DND-41 (cell line): Measurements from ENCODE around the gene C11orf71.

Source experiments
- ATAC-seq: fragments of 200-7000 bp; cut with Tn5 transposase; 3 replicates; pipeline ENCODE4 v1.9.1; 2021; ENCODE audit warnings: low read depth; ENCODE audit not compliant: insufficient read depth
- DNase-seq: peaks from one replicate; pipeline ENCODE4 v3.0.0-alpha.2; 2020
- H2AFZ ChIP-seq: 2 replicates; pipeline ENCODE4 v1.6.0; 2012; ENCODE audit warnings: low read depth, low read length
- H3K27ac ChIP-seq: 2 replicates; pipeline ENCODE4 v1.5.1; 2012; ENCODE audit warnings: low read length, inconsistent platforms
- H3K27me3 ChIP-seq: fragments of 200-600 bp; sonication (generic); 2 replicates; pipeline ENCODE4 v1.6.0; 2012; ENCODE audit warnings: low read length, mild to moderate bottlenecking, inconsistent platforms; ENCODE audit not compliant: insufficient read depth, poor library complexity
- H3K36me3 ChIP-seq: 2 replicates; pipeline ENCODE4 v1.5.1; 2012; ENCODE audit warnings: low read length, inconsistent platforms; ENCODE audit not compliant: insufficient read depth
- H3K4me1 ChIP-seq: 2 replicates; pipeline ENCODE4 v1.5.1; 2012; ENCODE audit warnings: mild to moderate bottlenecking, low read length; ENCODE audit not compliant: insufficient read depth
- H3K4me2 ChIP-seq: 2 replicates; pipeline ENCODE4 v1.6.0; 2012; ENCODE audit warnings: mild to moderate bottlenecking, moderate library complexity, low read length, inconsistent platforms; ENCODE audit not compliant: insufficient read depth
- H3K4me3 ChIP-seq, 2 experiments: fragments of 200-600 bp in 1 of 2; shearing (Covaris generic) in 1 of 2; 2 replicates each; pipeline ENCODE4 v1.5.1; 2012 to 2016; ENCODE audit warnings: inconsistent platforms in 2 of 2, low read length in 2 of 2, mild to moderate bottlenecking in 2 of 2, low read depth in 1 of 2, moderate library complexity in 1 of 2
- H3K79me2 ChIP-seq: 2 replicates; pipeline ENCODE4 v1.6.0; 2012; ENCODE audit warnings: low read length, inconsistent platforms; ENCODE audit not compliant: insufficient read depth
- H3K9ac ChIP-seq: 2 replicates; pipeline ENCODE4 v1.6.0; 2012; ENCODE audit warnings: low read depth, mild to moderate bottlenecking, inconsistent platforms, low read length, moderate library complexity
- H3K9me3 ChIP-seq: 2 replicates; pipeline ENCODE4 v1.5.1; 2012; ENCODE audit warnings: low read length, moderate library complexity, mild to moderate bottlenecking, inconsistent platforms; ENCODE audit not compliant: insufficient read depth, severe bottlenecking
- H4K20me1 ChIP-seq: 2 replicates; pipeline ENCODE4 v1.6.0; 2012; ENCODE audit warnings: low read length; ENCODE audit not compliant: insufficient read depth
- CTCF ChIP-seq: IDR thresholded peaks from 2 replicates; pipeline ENCODE4 v1.5.1; 2012; ENCODE audit warnings: borderline replicate concordance, low read length, moderate library complexity, mild to moderate bottlenecking; ENCODE audit not compliant: poor library complexity, severe bottlenecking; ENCODE audit errors: extremely low read depth
- EZH2 ChIP-seq: IDR thresholded peaks from 3 replicates; pipeline ENCODE4 v1.6.1; 2012; ENCODE audit warnings: borderline replicate concordance, low read depth, mild to moderate bottlenecking, moderate library complexity, low read length, inconsistent platforms; ENCODE audit not compliant: severe bottlenecking

C11orf71 gene

GRCh38 chr11:114398303-114398920, 1.9 kb downstream of the C11orf71 start:
- Histone ChIP-seq H4K20me1 (no peaks in the 10 kb centered on the region; the same call in 1 of the 2 replicates), H2AFZ (no peak overlapping the region), H3K9me3 (no peaks in the 10 kb centered on the region), H3K4me3 (no peak overlapping the region), H3K79me2 (peaks cover 45% of the 10 kb centered on the region), H3K4me2 (peak overlapping the region; percentile 89), H3K27ac (no peak overlapping the region), H3K4me1 (peaks cover 33% of the 10 kb centered on the region), H3K36me3 (peaks cover 14% of the 10 kb centered on the region), H3K27me3 (no peaks in the 10 kb centered on the region), H3K9ac (no peak overlapping the region)
- TF ChIP-seq EZH2, result no peak
- TF ChIP-seq CTCF, result no peak
- ATAC-seq (no peak), DNase-seq (no peak)

- Histone ChIP-seq H3K36me3 (peaks cover 4% of the 10 kb centered on the region), H3K4me2 (no peak overlapping the region), H3K4me1 (peaks cover 25% of the 10 kb centered on the region), H3K4me3 (no peak overlapping the region), H3K27ac (no peak overlapping the region), H3K9me3 (no peaks in the 10 kb centered on the region), H4K20me1 (no peaks in the 10 kb centered on the region), H2AFZ (no peak overlapping the region), H3K79me2 (peaks cover 36% of the 10 kb centered on the region), H3K27me3 (no peaks in the 10 kb centered on the region), H3K9ac (no peak overlapping the region)
- no peak for ATAC-seq
- no peak for TF ChIP-seq EZH2
- TF ChIP-seq CTCF, result no peak
- DNase-seq, result no peak
Measured at GRCh38 chr11:114397349-114397982, 2.8 kb downstream of the C11orf71 start.

- DNase-seq (no peak), ATAC-seq (no peak)
- Histone ChIP-seq H3K79me2 (peaks cover 30% of the 10 kb centered on the region), H4K20me1 (no peaks in the 10 kb centered on the region), H3K27ac (no peak overlapping the region), H3K4me3 (no peak overlapping the region), H2AFZ (no peak overlapping the region), H3K9ac (no peak overlapping the region), H3K9me3 (no peaks in the 10 kb centered on the region), H3K4me1 (peaks cover 20% of the 10 kb centered on the region), H3K4me2 (no peak overlapping the region), H3K36me3 (peaks cover 4% of the 10 kb centered on the region; the same call in 1 of the 2 replicates), H3K27me3 (no peaks in the 10 kb centered on the region)
- TF ChIP-seq CTCF, result no peak
- TF ChIP-seq EZH2, result no peak
Measured at GRCh38 chr11:114396916-114397315, 3.4 kb downstream of the C11orf71 start.
